SK-N-SH (cell line): Measurements from ENCODE around the gene PTTG1IP. TPM values are rescaled to one million over a fixed set of nuclear protein-coding genes. Genes with fewer than 3 reads are reported as not detected.

ENCODE experiments used
- CTCF ChIA-PET: fragments of 300-600, 350-600 bp; formaldehyde crosslinking; extraction: SDS; loops from one replicate; lab custom pipeline; 2021; lab: Yijun Ruan, JAX
- POLR2A ChIA-PET: fragments of 350-600 bp; sonication (Branson Sonifier 250); formaldehyde crosslinking; extraction: SDS; loops from one replicate; lab custom pipeline; 2020; ENCODE audit warnings: antibody characterized with exemption, inconsistent platforms; lab: Yijun Ruan, JAX
- DNase-seq: peaks from one replicate; pipeline ENCODE4 v3.0.0; 2012
- H2AFZ ChIP-seq: fragments of 200-600 bp; sonication (generic); 2 replicates; pipeline ENCODE4 v1.8.1; 2016; ENCODE audit warnings: antibody characterized with exemption, mild to moderate bottlenecking, low read depth
- H3F3A ChIP-seq: fragments of 200-600 bp; sonication (generic); replicated peaks from 2 replicates; pipeline ENCODE3; 2016; ENCODE audit warnings: antibody characterized with exemption, mild to moderate bottlenecking; ENCODE audit not compliant: insufficient read depth
- H3K27ac ChIP-seq, 2 experiments: fragments of 200-500 bp in 1 of 2; fragments of 200-600 bp in 1 of 2; sonication (Bioruptor generic) in 1 of 2; sonication (generic), shearing (Covaris generic) in 1 of 2; 2 replicates each; pipeline versions ENCODE4 v1.5.1 to v1.6.1; 2014 to 2016; ENCODE audit warnings: low read depth in 2 of 2, inconsistent platforms in 1 of 2, low read length in 1 of 2, mild to moderate bottlenecking in 1 of 2, mixed read lengths in 1 of 2
- H3K27me3 ChIP-seq: fragments of 200-600 bp; sonication (generic), shearing (Covaris generic); 2 replicates; pipeline ENCODE4 v1.6.1; 2016; ENCODE audit warnings: mixed run types; ENCODE audit not compliant: insufficient read depth
- H3K36me3 ChIP-seq, 2 experiments: fragments of 200-500 bp in 1 of 2; fragments of 200-600 bp in 1 of 2; sonication (Bioruptor generic) in 1 of 2; sonication (generic) in 1 of 2; replicated peaks in 1 of 2; 2 replicates each; pipeline versions ENCODE3 to v1.5.1; 2014 to 2016; ENCODE audit warnings: low read length in 1 of 2, mild to moderate bottlenecking in 1 of 2; ENCODE audit not compliant: insufficient read depth in 2 of 2, control insufficient read depth in 1 of 2
- H3K4me1 ChIP-seq, 2 experiments: fragments of 200-500 bp in 1 of 2; fragments of 200-600 bp in 1 of 2; sonication (Bioruptor generic) in 1 of 2; sonication (generic), shearing (Covaris generic) in 1 of 2; 2 replicates each; pipeline versions ENCODE4 v1.5.1 to v1.6.1; 2014 to 2016; ENCODE audit warnings: low read depth in 1 of 2, low read length in 1 of 2, mixed run types in 1 of 2; ENCODE audit not compliant: insufficient read depth in 2 of 2, control insufficient read depth in 1 of 2
- H3K4me2 ChIP-seq: fragments of 200-600 bp; sonication (generic), shearing (Covaris generic); 2 replicates; pipeline ENCODE4 v1.6.1; 2017; ENCODE audit warnings: mixed run types
- H3K4me3 ChIP-seq, 2 experiments: fragments of 200-500 bp in 1 of 2; fragments of 200-600 bp in 1 of 2; sonication (Bioruptor generic) in 1 of 2; sonication (generic), shearing (Covaris generic) in 1 of 2; 2 replicates each; pipeline versions ENCODE4 v1.5.1 to v1.8.1; 2014 to 2016; ENCODE audit warnings: low read depth in 2 of 2, inconsistent platforms in 1 of 2, low read length in 1 of 2, mild to moderate bottlenecking in 1 of 2, mixed read lengths in 1 of 2, moderate library complexity in 1 of 2
- H3K79me2 ChIP-seq: fragments of 200-600 bp; sonication (generic); 2 replicates; pipeline ENCODE4 v1.8.1; 2017; ENCODE audit warnings: mild to moderate bottlenecking; ENCODE audit not compliant: insufficient read depth
- H3K9ac ChIP-seq: fragments of 200-600 bp; sonication (generic); 2 replicates; pipeline ENCODE4 v1.6.1; 2017; ENCODE audit warnings: mixed run types
- H3K9me2 ChIP-seq: fragments of 200-600 bp; sonication (generic); 2 replicates; pipeline ENCODE4 v1.6.1; 2017; ENCODE audit warnings: mixed run types
- H3K9me3 ChIP-seq: fragments of 200-600 bp; sonication (generic); 2 replicates; pipeline ENCODE4 v1.6.1; 2017; ENCODE audit warnings: mixed run types, mild to moderate bottlenecking, moderate library complexity
- H4K20me1 ChIP-seq: fragments of 200-600 bp; sonication (generic); 2 replicates; pipeline ENCODE4 v1.6.1; 2017; ENCODE audit warnings: mild to moderate bottlenecking, mixed run types; ENCODE audit not compliant: insufficient read depth
- ELF1 ChIP-seq: IDR thresholded peaks from 2 replicates; pipeline ENCODE4 v1.4.0; 2012
- EP300 ChIP-seq, 2 experiments: IDR thresholded peaks; 2 replicates each; pipeline versions ENCODE4 v1.4.0 to v1.6.1; 2012; ENCODE audit warnings: borderline replicate concordance in 1 of 2, low read depth in 1 of 2, low read length in 1 of 2
- EZH2phosphoT487 ChIP-seq: fragments of 200-600 bp; sonication (generic); IDR thresholded peaks from 2 replicates; pipeline ENCODE4 v1.6.1; 2017; ENCODE audit warnings: low read depth, mixed run types, mild to moderate bottlenecking, antibody characterized with exemption, moderate library complexity, borderline replicate concordance
- FOSL2 ChIP-seq: IDR thresholded peaks from 2 replicates; pipeline ENCODE4 v1.4.0; 2012; ENCODE audit warnings: low read depth, mild to moderate bottlenecking, moderate library complexity, borderline replicate concordance
- FOXM1 ChIP-seq: IDR thresholded peaks from 2 replicates; pipeline ENCODE4 v1.4.0; 2012; ENCODE audit warnings: low read depth, mild to moderate bottlenecking
- GABPA ChIP-seq: IDR thresholded peaks from 2 replicates; pipeline ENCODE4 v1.4.0; 2012; ENCODE audit warnings: low read depth, mild to moderate bottlenecking
- GATA2 ChIP-seq: sonication (generic); formaldehyde crosslinking; IDR thresholded peaks from 2 replicates; pipeline ENCODE4 v1.5.0; 2020; ENCODE audit warnings: mild to moderate bottlenecking, missing genetic modification reagents
- IRF3 ChIP-seq: fragments of 150-350 bp; IDR thresholded peaks from 2 replicates; pipeline ENCODE4 v1.6.1; 2016; ENCODE audit warnings: mild to moderate bottlenecking, low read depth, low read length
- JUND ChIP-seq: IDR thresholded peaks from 2 replicates; pipeline ENCODE4 v1.4.0; 2012
- MAX ChIP-seq: IDR thresholded peaks from 2 replicates; pipeline ENCODE4 v1.4.0; 2012; ENCODE audit warnings: low read depth
- MEF2A ChIP-seq: IDR thresholded peaks from 2 replicates; pipeline ENCODE4 v1.4.0; 2012; ENCODE audit warnings: low read depth, borderline replicate concordance
- NFIC ChIP-seq: IDR thresholded peaks from 2 replicates; pipeline ENCODE4 v1.4.0; 2012; ENCODE audit warnings: borderline replicate concordance
- NRF1 ChIP-seq: IDR thresholded peaks from 2 replicates; pipeline ENCODE4 v1.6.1; 2012; ENCODE audit warnings: low read depth, mild to moderate bottlenecking, low read length
- POLR2AphosphoS5 ChIP-seq: IDR thresholded peaks from 2 replicates; pipeline ENCODE4 v1.6.1; 2012; ENCODE audit warnings: low read depth, low read length
- REST ChIP-seq: IDR thresholded peaks from 2 replicates; pipeline ENCODE4 v1.6.1; 2012; ENCODE audit warnings: mild to moderate bottlenecking, low read depth, low read length, moderate library complexity
- RXRA ChIP-seq: IDR thresholded peaks from 2 replicates; pipeline ENCODE4 v1.4.0; 2012; ENCODE audit warnings: low read depth, mild to moderate bottlenecking, borderline replicate concordance
- TCF12 ChIP-seq: IDR thresholded peaks from 2 replicates; pipeline ENCODE4 v1.4.0; 2012
- TEAD4 ChIP-seq: IDR thresholded peaks from 2 replicates; pipeline ENCODE4 v1.4.0; 2012; ENCODE audit warnings: mild to moderate bottlenecking, borderline replicate concordance; ENCODE audit not compliant: insufficient read depth
- YY1 ChIP-seq: IDR thresholded peaks from 2 replicates; pipeline ENCODE4 v1.4.0; 2012; ENCODE audit warnings: low read depth, mild to moderate bottlenecking
- WGBS: methylation state at CpG from one replicate; pipeline ENCODE4 v1.1.6; 2017; ENCODE audit warnings: low lambda C conversion rate; 5-methylcytosine and 5-hydroxymethylcytosine counted together
- polyA plus RNA-seq, 3 experiments: library from polyadenylated mRNA; depleted of rRNA; stranded (reverse); fragments of >200 nt; gene quantifications; 2 replicates each; pipeline ENCODE4 v1.2.3, GENCODE V29; 2012
- TF ChIP-seq, protein P1 (sequence below): IDR thresholded peaks from 2 replicates; pipeline ENCODE4; 2012
- TF ChIP-seq, protein P2 (sequence below): fragments of 200-600 bp; sonication (generic); IDR thresholded peaks from 2 replicates; pipeline ENCODE4 v1.6.1; 2017; ENCODE audit warnings: antibody characterized with exemption, mild to moderate bottlenecking, moderate library complexity

The PTTG1IP gene
- polyA plus RNA-seq, 1 of the 3 experiments (the other 2 are of a cell fraction), result 171 TPM

- Histone ChIP-seq H3K79me2 (peaks cover 81% of the 10 kb centered on the region), H3K9me3 (no peaks in the 10 kb centered on the region), H4K20me1 (peaks cover 78% of the 10 kb centered on the region), H3K4me3 (peak overlapping the region; percentile 23 to 88; a peak in 3 of 4 replicates), H3K4me1 (peaks cover 45 to 57% of the 10 kb centered on the region in 2 experiments), H3K9me2 (no peaks in the 10 kb centered on the region), H3K27me3 (no peaks in the 10 kb centered on the region), H3K27ac (peak overlapping the region; percentile 80 to 90; a peak in 3 of 4 replicates), H3F3A (peaks cover 26% of the 10 kb centered on the region), H3K9ac (peak overlapping the region; percentile 42; the same call in 1 of the 2 replicates), H3K4me2 (peak overlapping the region; percentile 98), H2AFZ (no peak overlapping the region), H3K36me3 (peaks cover 6 to 15% of the 10 kb centered on the region in 2 experiments)
- no peak for DNase-seq
- TF ChIP-seq FOXM1 (no peak; the same call in 1 of the 2 replicates), EZH2phosphoT487 (no peak), EP300 (IDR thresholded peaks at IDR 0.05; ENCODE audit: borderline replicate concordance in 1 of 2, low read depth in 1 of 2, low read length in 1 of 2) (peak in 1 of 2 experiments; percentile 84; a peak in 1 of 4 replicates), MAX (peak; percentile 85; the same call in 1 of the 2 replicates), NRF1 (no peak), GATA2 (no peak), REST (peak; percentile 48; the same call in 1 of the 2 replicates), FOSL2 (peak; percentile 97), IRF3 (no peak), POLR2AphosphoS5 (peak; percentile 38; the same call in 1 of the 2 replicates), JUND (peak; percentile 97), NFIC (peak; percentile 66), MEF2A (no peak), ELF1 (no peak), GABPA (peak; percentile 24; the same call in 1 of the 2 replicates), TEAD4 (peak; percentile 86), TCF12 (peak; percentile 78), RXRA (peak; percentile 93), YY1 (no peak)
- TF ChIP-seq, protein P1, sequence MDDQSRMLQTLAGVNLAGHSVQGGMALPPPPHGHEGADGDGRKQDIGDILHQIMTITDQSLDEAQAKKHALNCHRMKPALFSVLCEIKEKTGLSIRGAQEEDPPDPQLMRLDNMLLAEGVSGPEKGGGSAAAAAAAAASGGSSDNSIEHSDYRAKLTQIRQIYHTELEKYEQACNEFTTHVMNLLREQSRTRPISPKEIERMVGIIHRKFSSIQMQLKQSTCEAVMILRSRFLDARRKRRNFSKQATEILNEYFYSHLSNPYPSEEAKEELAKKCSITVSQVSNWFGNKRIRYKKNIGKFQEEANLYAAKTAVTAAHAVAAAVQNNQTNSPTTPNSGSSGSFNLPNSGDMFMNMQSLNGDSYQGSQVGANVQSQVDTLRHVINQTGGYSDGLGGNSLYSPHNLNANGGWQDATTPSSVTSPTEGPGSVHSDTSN, result peak; percentile 54
- TF ChIP-seq, protein P2, sequence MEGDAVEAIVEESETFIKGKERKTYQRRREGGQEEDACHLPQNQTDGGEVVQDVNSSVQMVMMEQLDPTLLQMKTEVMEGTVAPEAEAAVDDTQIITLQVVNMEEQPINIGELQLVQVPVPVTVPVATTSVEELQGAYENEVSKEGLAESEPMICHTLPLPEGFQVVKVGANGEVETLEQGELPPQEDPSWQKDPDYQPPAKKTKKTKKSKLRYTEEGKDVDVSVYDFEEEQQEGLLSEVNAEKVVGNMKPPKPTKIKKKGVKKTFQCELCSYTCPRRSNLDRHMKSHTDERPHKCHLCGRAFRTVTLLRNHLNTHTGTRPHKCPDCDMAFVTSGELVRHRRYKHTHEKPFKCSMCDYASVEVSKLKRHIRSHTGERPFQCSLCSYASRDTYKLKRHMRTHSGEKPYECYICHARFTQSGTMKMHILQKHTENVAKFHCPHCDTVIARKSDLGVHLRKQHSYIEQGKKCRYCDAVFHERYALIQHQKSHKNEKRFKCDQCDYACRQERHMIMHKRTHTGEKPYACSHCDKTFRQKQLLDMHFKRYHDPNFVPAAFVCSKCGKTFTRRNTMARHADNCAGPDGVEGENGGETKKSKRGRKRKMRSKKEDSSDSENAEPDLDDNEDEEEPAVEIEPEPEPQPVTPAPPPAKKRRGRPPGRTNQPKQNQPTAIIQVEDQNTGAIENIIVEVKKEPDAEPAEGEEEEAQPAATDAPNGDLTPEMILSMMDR, result no peak
- POLR2A ChIA-PET, result no interaction called here
- CTCF ChIA-PET, result no interaction called here
- WGBS, result 37% methylated on average over 19 of the region's 19 CpGs
These were observed 3.4 kb downstream of the PTTG1IP start for GRCh38 chr21:44869781-44870747.
